ENCODE data around the gene MAP3K8. TPM values are rescaled to one million over a fixed set of nuclear protein-coding genes. Genes with fewer than 3 reads are reported as not detected.

Gene MAP3K8
- total RNA-seq, 1 experiment from 2014 or later: 13.8 TPM

DNA sequence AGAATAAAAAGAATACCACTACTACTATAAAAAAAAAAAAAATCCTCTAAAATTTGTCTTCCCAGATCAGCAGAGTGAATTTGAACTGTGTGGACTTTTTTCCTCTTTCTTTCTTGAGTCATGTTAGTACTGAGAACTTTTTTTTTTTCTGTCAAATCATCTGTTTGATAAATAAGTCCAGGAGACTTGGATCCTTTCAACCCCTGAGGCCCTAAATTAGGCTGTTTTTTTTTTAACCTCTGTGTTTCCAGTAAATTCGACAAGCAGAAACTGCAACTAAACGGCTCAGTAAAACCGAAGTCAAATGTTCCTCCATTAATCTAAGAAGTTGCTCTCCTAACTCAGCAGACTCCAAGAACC is 2.7 kb downstream of the MAP3K8 start:
- ATAC-seq (no peak), DNase-seq (ENCODE audit: low spot score) (no peak)
- ChIA-PET POLR2A (interaction anchor here (0.5 to 0.7 kb wide), 3 partner anchors 14 to 1624 kb away, joined by 3 to 7 read pairs (median 5); no protein-coding TSS in a partner anchor), CTCF (interaction anchor here (0.7 to 1.3 kb wide), 3 partner anchors 45 to 145 kb away, joined by 3 read pairs; no protein-coding TSS in a partner anchor)
- Mint-ChIP-seq H3K27ac (peak overlapping the region; percentile 73), H3K36me3 (peaks cover 16% of the 10 kb centered on the region), H3K27me3 (ENCODE audit: low read depth) (peaks cover 27% of the 10 kb centered on the region), H3K9me3 (no peaks in the 10 kb centered on the region), H3K4me1 (peaks cover 46% of the 10 kb centered on the region), H3K4me3 (peak overlapping the region; percentile 90)
- TF ChIP-seq, protein P1, sequence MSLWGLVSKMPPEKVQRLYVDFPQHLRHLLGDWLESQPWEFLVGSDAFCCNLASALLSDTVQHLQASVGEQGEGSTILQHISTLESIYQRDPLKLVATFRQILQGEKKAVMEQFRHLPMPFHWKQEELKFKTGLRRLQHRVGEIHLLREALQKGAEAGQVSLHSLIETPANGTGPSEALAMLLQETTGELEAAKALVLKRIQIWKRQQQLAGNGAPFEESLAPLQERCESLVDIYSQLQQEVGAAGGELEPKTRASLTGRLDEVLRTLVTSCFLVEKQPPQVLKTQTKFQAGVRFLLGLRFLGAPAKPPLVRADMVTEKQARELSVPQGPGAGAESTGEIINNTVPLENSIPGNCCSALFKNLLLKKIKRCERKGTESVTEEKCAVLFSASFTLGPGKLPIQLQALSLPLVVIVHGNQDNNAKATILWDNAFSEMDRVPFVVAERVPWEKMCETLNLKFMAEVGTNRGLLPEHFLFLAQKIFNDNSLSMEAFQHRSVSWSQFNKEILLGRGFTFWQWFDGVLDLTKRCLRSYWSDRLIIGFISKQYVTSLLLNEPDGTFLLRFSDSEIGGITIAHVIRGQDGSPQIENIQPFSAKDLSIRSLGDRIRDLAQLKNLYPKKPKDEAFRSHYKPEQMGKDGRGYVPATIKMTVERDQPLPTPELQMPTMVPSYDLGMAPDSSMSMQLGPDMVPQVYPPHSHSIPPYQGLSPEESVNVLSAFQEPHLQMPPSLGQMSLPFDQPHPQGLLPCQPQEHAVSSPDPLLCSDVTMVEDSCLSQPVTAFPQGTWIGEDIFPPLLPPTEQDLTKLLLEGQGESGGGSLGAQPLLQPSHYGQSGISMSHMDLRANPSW (CRISPR knock-in tag; conservative IDR thresholded peaks at IDR 0.05; ENCODE audit: low read depth): no peak
- TF ChIP-seq NFYB (CRISPR knock-in tag; conservative IDR thresholded peaks at IDR 0.05; ENCODE audit: low read depth) (no peak), SMAD3 (CRISPR knock-in tag; IDR thresholded peaks at IDR 0.05; ENCODE audit: borderline replicate concordance) (no peak), TEAD1 (CRISPR knock-in tag; IDR thresholded peaks at IDR 0.05) (no peak), FOXP1 (CRISPR knock-in tag; IDR thresholded peaks at IDR 0.05; ENCODE audit: borderline replicate concordance) (no peak), NR3C1 (CRISPR knock-in tag; conservative IDR thresholded peaks at IDR 0.05; ENCODE audit: low read depth) (no peak), AR (CRISPR knock-in tag; IDR thresholded peaks at IDR 0.05) (no peak), ZBTB43 (CRISPR knock-in tag; IDR thresholded peaks at IDR 0.05) (no peak)

GRCh38 chr10:30437031-30437841 is 3.3 kb downstream of the MAP3K8 start:
- DNase-seq (ENCODE audit: low spot score) (no peak), ATAC-seq (no peak)
- peaks cover 43% of the 10 kb centered on the region for H3K4me1 Mint-ChIP-seq
- peak overlapping the region; percentile 73 for H3K27ac Mint-ChIP-seq
- CTCF ChIA-PET: interaction anchor here (0.7 to 2.1 kb wide), 6 partner anchors 45 to 154 kb away, joined by 3 to 11 read pairs (median 4); no protein-coding TSS in a partner anchor
- POLR2A ChIA-PET: no interaction called here
- peak overlapping the region; percentile 90 for H3K4me3 Mint-ChIP-seq
- H3K36me3 Mint-ChIP-seq: peaks cover 21% of the 10 kb centered on the region
- H3K9me3 Mint-ChIP-seq: no peaks in the 10 kb centered on the region
- peaks cover 22% of the 10 kb centered on the region for H3K27me3 Mint-ChIP-seq (ENCODE audit: low read depth)
- TF ChIP-seq ZBTB43 (CRISPR knock-in tag; IDR thresholded peaks at IDR 0.05) (no peak), MXD4 (CRISPR knock-in tag; IDR thresholded peaks at IDR 0.05; ENCODE audit: borderline replicate concordance) (no peak), HMGXB4 (CRISPR knock-in tag; IDR thresholded peaks at IDR 0.05) (no peak), ETV6 (CRISPR knock-in tag; IDR thresholded peaks at IDR 0.05) (no peak), SMAD3 (CRISPR knock-in tag; IDR thresholded peaks at IDR 0.05; ENCODE audit: borderline replicate concordance) (no peak), MYBL2 (CRISPR knock-in tag; IDR thresholded peaks at IDR 0.05) (no peak), ZNF671 (CRISPR knock-in tag; IDR thresholded peaks at IDR 0.05) (no peak), ZNF232 (CRISPR knock-in tag; IDR thresholded peaks at IDR 0.05) (no peak), ZNF396 (CRISPR knock-in tag; IDR thresholded peaks at IDR 0.05; ENCODE audit: borderline replicate concordance) (no peak), AR (CRISPR knock-in tag; IDR thresholded peaks at IDR 0.05) (no peak), ATF3 (CRISPR knock-in tag; conservative IDR thresholded peaks at IDR 0.05) (no peak), ZNF416 (CRISPR knock-in tag; IDR thresholded peaks at IDR 0.05) (no peak)
